ENCODE measurements around the gene ADCY9. TPM values are rescaled to one million over a fixed set of nuclear protein-coding genes. Genes with fewer than 3 reads are reported as not detected.
"Not testable (repeated sequence)": the region's sequence is repeated elsewhere in the genome, so short reads cannot be mapped to it uniquely, and the experiment has no call there.

The ADCY9 gene
- total RNA-seq, 2 experiments from 2014 or later, result 6.1 to 7.2 TPM

DNA sequence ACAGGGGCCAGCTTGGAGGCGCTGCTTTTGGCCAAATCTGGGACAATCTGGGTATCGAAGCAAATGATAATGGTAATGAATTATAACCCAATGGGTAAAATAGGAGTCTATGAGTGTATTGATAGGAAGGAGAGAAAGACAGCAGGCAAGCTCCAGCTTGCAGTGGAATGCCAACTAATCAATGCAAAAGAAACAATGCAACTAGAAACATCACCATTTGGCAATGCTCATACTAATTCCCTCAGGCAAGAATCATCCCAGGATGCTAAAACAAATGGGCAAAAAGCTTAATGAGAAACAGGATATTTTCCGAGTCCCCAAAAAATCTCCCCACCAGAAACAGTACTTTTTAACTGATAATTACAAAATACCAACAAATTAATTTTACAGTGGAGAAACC is 64.7 kb downstream of the ADCY9 start:
- ChIA-PET POLR2A (no interaction called here), CTCF (interaction anchor here (0.7 kb wide), 1 partner anchor 518 kb away, joined by 3 read pairs; no protein-coding TSS in a partner anchor)

DNA sequence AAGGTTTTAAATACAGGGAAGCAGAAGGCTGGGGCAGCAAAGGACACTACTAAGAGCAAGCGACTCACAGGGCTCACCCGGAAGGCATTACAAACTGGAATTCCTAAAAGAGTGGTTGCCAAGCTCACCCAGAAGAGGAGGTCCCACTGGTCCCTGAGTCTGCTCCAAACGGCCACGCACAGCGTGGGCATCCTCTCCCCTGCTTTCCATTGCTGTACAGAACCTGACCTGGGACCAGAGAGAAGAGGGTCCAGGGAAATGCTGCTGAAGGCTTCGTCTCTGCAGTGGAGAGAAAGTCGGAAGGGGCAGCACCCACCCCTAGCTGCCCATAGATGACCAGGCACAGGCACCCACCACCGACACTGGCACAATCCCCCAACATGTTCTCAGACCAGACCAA is 67.2 kb downstream of the ADCY9 start:
- ChIA-PET CTCF (no interaction called here), POLR2A (no interaction called here)

DNA sequence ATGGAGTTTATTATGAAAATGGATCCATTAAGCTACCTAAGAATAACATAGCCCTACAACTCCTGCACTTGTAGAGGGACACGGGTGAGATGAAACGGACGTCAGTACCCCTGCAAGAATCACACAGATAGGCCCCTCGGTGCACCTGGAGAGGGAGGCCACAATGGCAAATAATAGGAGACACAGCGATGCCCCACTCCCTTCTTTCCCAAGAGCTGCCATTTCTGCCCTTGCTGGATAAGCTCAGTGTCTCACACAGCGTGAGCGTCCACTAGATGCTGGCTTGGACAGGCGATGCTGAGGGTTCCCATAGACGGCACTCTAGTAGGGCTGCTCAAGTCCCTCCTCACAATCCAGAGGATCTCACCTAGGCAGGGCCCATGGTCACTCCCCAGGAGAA is 67.8 kb downstream of the ADCY9 start:
- ChIA-PET CTCF (interaction anchor here (0.6 kb wide), 1 partner anchor 157 kb away, joined by 3 read pairs; no protein-coding TSS in a partner anchor), POLR2A (no interaction called here)

DNA sequence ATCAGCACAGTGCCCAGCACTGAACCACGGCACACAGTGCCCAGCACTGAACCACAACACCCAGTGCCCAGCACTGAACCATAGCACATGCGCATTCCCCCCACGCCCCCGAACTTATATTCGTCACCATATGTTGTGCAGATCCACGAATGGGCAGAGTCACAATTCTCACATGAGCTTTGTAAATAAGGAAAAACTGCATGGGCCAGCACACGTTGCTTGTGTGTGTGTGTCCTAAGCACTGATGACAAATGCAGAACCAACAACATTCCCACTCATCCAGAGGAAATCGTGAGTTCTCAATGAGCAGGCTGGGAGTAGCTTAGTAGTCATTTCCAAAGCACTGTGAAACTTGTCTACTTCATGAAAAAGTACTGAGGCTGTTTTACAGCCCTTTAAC is 70.0 kb downstream of the ADCY9 start:
- POLR2A ChIA-PET, result no interaction called here

DNA sequence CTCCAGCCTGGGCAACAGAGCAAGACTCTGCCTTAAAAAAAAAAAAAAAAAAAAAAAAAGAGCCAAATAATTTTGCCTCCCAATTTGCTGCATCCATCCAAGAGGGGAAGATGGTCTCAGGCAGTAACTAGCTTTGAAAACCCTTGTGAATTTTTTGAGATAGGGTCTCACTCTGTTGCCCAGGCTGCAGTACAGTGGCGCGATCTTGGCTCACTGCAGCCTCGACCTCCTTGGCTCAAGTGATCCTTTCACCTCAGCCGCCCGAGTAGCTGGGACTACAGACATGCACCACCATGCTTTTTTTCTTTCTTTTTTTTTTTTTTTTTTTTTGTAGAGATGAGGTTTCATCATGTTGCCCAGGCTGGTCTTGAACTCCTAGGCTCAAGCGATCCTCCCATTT is 70.7 kb downstream of the ADCY9 start:
- POLR2A ChIA-PET, CTCF ChIA-PET: not testable (repeated sequence)

More for the DNA sequence above, 70.0 kb downstream of the ADCY9 start:
- CTCF ChIA-PET, result no interaction called here

DNA sequence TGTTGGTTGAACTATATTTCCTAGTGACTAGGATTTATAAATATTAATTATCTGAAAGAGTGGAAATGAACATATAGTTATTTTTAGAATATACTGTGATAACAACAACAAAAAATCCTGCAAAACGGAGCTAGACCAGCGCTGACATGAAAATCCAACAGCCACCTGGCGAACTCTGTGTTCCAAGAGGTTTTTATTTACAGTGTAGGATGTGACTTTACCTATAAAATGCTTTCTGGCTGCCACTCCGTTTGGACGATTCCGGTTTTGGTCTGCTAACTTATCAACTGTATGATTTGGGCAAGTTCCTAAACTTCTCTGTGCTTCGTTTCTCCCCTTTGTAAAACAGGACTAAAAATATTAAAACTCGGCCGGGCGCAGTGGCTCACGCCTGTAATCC is 73.7 kb downstream of the ADCY9 start:
- ChIA-PET CTCF (no interaction called here), POLR2A (no interaction called here)

DNA sequence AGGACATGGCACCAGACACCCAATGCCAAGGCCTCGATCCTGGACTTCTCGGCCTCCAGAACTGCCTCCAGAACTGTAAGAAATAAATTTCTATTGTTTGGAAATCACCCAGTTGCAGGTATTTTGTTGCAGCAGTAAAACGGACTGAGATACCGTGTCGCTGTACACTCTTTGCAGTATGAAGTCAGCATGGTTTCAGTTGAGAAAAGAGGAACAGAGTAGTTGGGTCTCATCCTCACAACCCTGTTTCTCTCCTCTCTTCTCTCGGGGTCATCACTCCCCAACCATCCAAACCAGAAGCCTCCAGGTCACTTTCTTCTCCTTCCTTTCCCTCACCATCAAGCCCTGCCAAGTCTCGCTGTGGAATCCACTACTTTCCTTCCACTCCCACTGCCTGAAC is 77.8 kb downstream of the ADCY9 start:
- POLR2A ChIA-PET, result no interaction called here
- CTCF ChIA-PET, result interaction anchor here (0.7 kb wide), 1 partner anchor 148 kb away, joined by 3 read pairs; no protein-coding TSS in a partner anchor

DNA sequence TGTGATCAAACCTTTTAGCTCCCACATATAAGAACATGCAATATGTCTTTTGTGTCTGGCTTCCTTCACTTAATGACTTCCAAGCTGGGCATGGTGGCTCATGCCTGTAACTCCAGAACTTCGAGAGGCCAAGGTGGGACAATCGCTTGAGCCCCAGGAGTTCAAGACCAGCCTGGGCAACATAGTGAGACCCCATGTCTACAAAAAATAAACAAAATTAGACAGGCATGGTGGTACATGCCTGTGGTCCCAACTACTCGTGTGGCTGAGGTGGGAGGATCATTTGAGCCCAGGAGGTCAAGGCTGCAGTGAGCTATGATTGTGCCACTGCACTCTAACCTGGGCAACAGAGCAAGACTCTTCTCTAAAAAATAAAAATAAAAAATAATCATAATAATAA is 79.3 kb downstream of the ADCY9 start:
- POLR2A ChIA-PET, CTCF ChIA-PET: not testable (repeated sequence)

DNA sequence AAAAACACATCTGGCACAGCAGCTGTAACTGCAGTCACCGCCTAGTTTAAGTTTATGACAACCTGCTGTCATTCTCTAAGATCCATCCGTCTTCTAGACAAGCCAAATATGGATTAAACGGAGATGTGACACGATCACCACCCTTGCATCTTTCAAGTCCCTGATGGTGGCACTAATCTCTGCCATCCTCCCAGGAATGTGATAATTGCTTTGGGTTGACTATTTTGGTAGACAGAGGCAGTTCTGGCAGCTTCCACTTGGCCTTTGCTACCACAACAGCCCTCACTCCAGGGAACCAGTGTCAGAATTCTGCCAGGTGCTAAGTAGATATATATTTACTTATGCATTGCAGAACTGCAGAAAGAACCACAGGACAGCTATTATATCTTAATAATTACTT is 81.3 kb downstream of the ADCY9 start:
- ChIA-PET CTCF (no interaction called here), POLR2A (no interaction called here)

DNA sequence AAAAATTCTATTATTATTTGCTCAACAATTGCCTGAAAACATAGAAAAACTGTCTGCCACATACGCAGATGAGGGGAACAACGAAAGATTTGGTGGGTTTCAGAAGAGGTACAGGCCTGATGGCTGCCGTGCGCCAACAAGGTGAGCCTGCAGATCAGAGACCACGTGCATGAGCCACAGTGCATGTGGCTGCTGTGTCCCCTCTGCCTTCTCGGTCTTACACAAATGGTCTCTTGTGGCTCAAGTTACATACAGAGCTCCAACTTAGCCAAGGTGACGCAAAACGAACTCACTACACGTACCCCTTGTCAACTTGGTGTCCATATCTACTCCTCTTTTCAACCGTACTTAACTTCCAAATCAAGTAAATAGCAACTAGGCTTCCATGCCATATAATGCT is 82.3 kb downstream of the ADCY9 start:
- ChIA-PET POLR2A (no interaction called here), CTCF (interaction anchor here (0.7 kb wide), 1 partner anchor 158 kb away, joined by 3 read pairs; no protein-coding TSS in a partner anchor)

DNA sequence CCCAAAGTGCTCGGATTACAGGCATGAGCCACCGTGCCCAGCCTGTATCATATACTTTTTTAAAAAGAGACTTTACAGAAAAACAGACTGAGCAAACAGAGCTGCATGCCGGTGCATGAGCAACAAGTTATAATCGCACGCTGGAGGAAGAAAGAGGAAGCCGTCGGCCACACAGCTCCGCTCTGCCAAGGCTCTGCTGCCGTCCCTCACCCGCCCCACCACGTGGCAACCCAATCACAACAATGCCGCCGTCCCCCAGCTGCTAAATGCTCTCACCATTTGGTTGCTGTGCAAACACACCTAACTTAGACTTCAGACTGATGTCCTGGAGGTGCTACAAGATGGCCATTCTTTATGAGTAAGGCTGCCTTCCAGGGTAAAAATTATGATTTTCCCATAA is 83.5 kb downstream of the ADCY9 start:
- CTCF ChIA-PET, result no interaction called here
- POLR2A ChIA-PET, result no interaction called here

DNA sequence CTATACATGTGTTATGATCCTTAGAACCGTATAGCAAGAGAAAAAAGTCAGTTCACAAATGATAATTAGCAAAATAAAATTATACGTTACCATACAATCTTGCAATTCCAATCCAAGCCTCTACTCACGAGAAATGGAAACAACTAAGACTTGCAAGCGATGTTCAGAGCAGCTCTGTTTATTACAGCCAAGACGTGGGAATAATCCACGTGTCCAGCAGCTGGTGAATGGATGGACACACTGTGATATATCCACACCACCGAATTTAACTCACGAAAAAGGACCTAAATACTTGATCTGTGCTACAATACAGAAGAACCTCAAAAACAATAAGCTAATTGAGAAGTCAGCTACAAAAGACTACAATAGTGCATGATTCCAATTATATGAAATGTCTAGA is 88.1 kb downstream of the ADCY9 start:
- POLR2A ChIA-PET, result no interaction called here

DNA sequence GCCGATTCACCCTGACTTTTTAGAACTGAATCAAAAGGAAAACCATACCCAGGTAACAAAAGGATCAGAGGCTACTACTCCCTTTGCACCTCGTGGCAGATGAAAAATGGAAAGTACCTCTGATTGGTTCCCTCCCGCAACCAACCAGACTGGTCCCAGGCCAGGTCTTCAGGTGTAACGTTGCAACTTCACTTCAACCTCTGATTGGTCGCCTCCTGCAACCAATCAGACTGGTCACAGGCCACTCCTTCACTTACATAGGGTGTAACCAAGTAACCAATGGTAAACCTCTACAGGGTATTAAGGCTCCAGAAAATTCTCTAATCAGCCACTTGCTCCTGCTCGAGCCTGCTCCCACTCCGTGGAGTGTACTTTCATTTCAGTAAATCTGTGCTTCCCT is 89.4 kb downstream of the ADCY9 start:
- ChIA-PET POLR2A (no interaction called here), CTCF (no interaction called here)

More for the DNA sequence above, 88.1 kb downstream of the ADCY9 start:
- CTCF ChIA-PET, result no interaction called here

DNA sequence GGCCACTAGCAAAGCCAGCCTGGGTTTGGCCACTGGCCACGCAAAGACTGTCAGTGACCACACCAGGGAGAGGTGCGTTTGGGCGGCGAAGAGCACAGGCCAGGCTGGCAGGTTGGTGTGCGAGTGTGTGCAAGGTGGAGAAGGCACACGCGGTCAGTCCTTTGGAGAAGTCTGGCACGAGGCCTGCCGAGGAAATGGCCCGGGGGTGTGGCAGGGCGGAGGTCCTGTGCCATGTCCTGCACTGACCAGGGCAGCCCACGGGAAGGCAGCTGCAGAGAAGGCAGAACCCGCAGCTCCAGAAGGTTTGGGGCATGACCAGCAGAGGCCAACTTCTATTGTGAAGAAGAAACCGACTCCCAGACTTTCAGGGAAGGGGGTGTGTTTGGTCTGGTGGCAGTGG is 90.8 kb downstream of the ADCY9 start:
- CTCF ChIA-PET, result no interaction called here
- POLR2A ChIA-PET, result no interaction called here

DNA sequence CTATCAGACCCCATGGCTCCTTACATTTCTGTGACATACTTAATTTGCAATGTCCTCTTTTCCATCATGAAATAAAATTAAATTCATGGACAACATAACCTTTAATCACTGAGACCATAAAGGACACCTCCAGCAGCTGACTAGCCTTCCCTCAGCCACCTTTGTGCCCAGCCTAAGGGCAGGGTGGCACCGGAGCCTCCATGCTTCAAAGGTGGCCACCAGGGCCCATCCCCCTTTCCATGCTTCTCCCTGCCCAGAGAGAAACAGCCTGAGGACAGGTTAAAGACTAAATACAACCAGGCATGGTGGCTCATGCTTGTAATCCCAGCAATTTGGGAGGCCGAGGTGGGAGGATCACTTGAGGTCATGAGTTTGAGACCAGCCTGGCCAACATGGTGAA is 94.3 kb downstream of the ADCY9 start:
- ChIA-PET CTCF (no interaction called here), POLR2A (interaction anchor here (0.6 kb wide), 2 partner anchors 14 to 223 kb away, joined by 3 to 7 read pairs; no protein-coding TSS in a partner anchor)

DNA sequence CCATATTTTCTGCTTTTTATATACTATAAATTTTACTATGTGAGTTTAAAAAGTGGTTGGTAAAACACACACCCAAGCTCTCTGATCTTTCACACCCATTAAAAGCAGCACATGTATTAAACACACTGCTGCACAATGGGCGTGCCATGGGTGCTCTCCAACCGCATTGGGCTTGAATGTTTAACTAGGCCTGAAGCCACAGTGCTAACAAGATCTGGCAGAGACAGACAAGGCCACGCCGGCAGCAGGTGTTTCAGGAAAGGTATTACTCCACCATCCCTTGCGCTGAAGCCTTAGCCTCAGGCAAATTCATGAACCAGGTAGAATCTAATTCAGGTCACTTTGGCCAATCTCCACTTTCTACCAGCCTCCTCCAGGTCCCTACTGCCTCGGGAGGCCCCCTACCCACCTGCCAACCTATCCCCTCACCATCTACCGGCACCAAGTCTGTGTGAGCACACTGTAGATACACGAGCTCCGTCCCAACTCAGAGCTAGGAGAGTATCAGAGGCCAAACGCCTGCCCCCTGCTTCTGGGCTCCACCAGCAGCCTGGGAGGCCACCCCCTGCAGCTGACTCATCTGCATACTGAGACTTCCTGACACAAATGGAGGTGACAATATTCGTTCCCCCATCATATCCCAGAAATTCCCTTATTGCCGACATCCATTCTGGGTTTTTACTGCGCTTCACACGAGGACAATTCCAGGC is 95.0 kb downstream of the ADCY9 start:
- ChIA-PET POLR2A (interaction anchor here (0.6 kb wide), 1 partner anchor 13 kb away, joined by 3 read pairs; no protein-coding TSS in a partner anchor), CTCF (no interaction called here)

DNA sequence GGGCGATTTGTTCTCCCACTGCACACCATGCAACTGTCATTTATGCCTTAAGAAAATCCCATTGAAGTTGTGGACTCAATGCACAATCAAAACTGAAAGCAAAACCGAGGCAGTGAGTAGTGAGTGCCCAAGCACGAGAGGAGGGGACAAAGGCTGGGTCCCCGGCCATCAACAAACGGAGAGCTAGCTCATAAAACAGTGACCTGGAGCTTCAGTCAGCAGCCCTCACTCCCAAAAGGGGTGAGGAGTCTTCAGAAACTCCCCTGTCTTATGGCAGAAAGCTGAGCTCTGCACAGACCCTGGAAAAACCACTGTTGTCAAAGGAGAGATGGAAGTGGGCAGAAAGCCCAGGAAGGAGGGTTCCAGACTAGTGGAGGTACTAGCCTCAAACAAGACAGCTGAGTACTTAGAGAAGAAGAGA is 96.9 kb downstream of the ADCY9 start:
- POLR2A ChIA-PET, result no interaction called here
- CTCF ChIA-PET, result interaction anchor here (1.1 kb wide), 1 partner anchor 17 kb away, joined by 3 read pairs; no protein-coding TSS in a partner anchor

DNA sequence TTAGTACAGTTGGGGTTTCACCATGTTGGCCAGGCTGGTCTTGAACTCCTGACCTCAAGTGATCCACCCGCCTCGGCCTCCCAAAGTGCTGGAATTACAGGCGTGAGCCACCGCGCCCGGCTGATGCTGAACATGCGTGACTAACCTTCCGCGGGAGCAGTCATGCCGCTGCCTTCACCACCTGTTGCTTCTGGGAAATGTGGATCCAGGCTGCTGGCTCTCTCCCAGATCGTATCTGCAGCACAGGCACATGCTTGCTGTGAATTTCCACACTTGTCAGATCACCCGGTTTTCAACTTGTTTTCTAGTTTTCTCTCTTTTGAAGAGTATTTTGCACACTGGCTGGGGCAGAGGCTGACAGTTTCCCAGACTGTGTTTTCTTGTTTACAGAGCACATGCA is 97.9 kb downstream of the ADCY9 start:
- ChIA-PET POLR2A (no interaction called here), CTCF (no interaction called here)

DNA sequence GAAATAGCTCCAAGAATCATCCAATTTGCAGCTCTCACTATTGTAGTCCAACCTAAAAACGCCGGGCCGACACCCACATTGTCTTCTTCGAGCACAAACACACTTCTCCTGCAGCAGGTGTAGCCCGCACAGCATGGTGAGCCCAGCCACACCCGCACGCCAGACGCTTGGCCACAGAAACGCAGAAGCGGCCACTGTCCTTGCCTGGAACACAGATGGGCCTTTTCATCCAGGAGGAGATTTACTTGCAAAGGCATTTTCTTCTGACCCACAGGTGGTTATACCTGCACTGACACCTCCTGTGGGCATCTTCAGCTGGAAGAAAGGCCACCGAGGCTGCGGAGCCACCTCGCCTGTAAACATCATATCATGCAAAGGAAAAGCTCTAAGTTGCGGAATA is 98.4 kb downstream of the ADCY9 start:
- CTCF ChIA-PET, result no interaction called here
- POLR2A ChIA-PET, result interaction anchor here (0.7 kb wide), 2 partner anchors 129 to 215 kb away, joined by 3 read pairs; no protein-coding TSS in a partner anchor

DNA sequence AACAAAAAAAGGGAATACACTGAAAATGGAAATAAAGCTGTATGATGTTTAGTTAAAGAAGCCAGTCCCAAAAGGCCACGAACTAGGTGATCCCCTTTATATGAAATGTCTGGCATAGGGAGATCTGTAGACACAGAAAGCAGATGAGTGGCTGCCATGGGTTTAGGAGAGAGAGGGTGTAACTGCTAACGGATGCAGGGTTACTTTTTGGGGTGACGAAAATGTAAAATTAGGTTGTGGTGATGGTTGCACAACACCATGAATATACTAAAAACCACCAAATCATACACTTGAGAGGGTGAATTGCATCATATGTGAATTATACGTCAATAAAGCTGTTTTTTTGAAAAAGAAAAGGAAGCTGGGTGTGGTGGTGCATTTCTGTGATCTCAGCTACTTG is 99.6 kb downstream of the ADCY9 start:
- ChIA-PET CTCF (interaction anchor here (0.6 kb wide), 1 partner anchor 130 kb away, joined by 3 read pairs; no protein-coding TSS in a partner anchor), POLR2A (no interaction called here)

DNA sequence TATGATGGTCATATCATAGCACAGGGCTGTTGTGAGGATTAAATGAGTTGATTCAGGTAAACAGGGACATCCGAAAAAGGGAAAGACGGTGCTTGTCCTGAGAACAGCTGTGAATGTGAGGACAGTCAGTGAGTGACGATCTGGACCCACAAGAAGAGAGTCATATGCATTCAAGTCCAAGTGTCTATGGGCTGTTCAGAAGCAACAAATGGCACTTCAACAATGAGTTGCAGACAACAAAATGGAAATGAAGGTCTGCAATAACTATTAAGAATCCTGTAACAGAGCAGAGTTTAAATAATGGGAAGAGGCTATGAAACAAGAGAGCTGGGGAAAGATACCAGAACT is 100.3 kb downstream of the ADCY9 start:
- POLR2A ChIA-PET, result interaction anchor here (0.5 kb wide), 1 partner anchor 1141 kb away, joined by 3 read pairs; no protein-coding TSS in a partner anchor
- CTCF ChIA-PET, result no interaction called here
